Stimulated activated CD8-positive, alpha-beta memory T cell treated with anti-CD3 and anti-CD28 coated beads, Interleukin-15, amount 100 ng/mL, for 24 hours (primary cell): ENCODE results near the gene ABHD12.

Experiments used
- DNase-seq: peaks from one replicate; pipeline ENCODE4 v3.0.0-alpha.2; 2020; ENCODE audit warnings: low read depth

ABHD12 gene

GRCh38 chr20:25380945-25381614 lies 9.6 kb downstream of the ABHD12 start:
- no peak for DNase-seq

- DNase-seq = no peak
Measured at GRCh38 chr20:25378884-25379733, 11.5 kb downstream of the ABHD12 start.

- no peak for DNase-seq
Measured at GRCh38 chr20:25378189-25378883, 12.3 kb downstream of the ABHD12 start.

GRCh38 chr20:25376886-25377285 lies 13.7 kb downstream of the ABHD12 start:
- no peak for DNase-seq

- DNase-seq = no peak
Measured at GRCh38 chr20:25376236-25376635, 14.4 kb downstream of the ABHD12 start.

- no peak for DNase-seq
Measured at GRCh38 chr20:25374842-25375241, 15.8 kb downstream of the ABHD12 start.

- DNase-seq = no peak
Measured at GRCh38 chr20:25372584-25373336, 17.9 kb downstream of the ABHD12 start.

GRCh38 chr20:25369971-25370370 lies 20.7 kb downstream of the ABHD12 start:
- no peak for DNase-seq

GRCh38 chr20:25369529-25369928 lies 21.1 kb downstream of the ABHD12 start:
- DNase-seq = no peak

- DNase-seq = no peak
Measured at GRCh38 chr20:25368976-25369375, 21.7 kb downstream of the ABHD12 start.

GRCh38 chr20:25368526-25368925 lies 22.1 kb downstream of the ABHD12 start:
- DNase-seq = no peak

GRCh38 chr20:25364879-25365699 lies 25.5 kb downstream of the ABHD12 start:
- no peak for DNase-seq

GRCh38 chr20:25364180-25364788 lies 26.4 kb downstream of the ABHD12 start:
- DNase-seq = no peak

- no peak for DNase-seq
Measured at GRCh38 chr20:25361287-25361683, 29.4 kb downstream of the ABHD12 start.

GRCh38 chr20:25360631-25361286 lies 29.9 kb downstream of the ABHD12 start:
- DNase-seq = no peak

- DNase-seq = no peak
Measured at GRCh38 chr20:25356271-25356933, 34.2 kb downstream of the ABHD12 start.

- DNase-seq = no peak
Measured at GRCh38 chr20:25355866-25356265, 34.8 kb downstream of the ABHD12 start.

- no peak for DNase-seq
Measured at GRCh38 chr20:25355011-25355595, 35.5 kb downstream of the ABHD12 start.
